Left lung (tissue), 10 donors: ENCODE measurements around the gene DNAAF2. TPM values are rescaled to one million over a fixed set of nuclear protein-coding genes. Genes with fewer than 3 reads are reported as not detected.
"Not testable (repeated sequence)": the region's sequence is repeated elsewhere in the genome, so short reads cannot be mapped to it uniquely, and the experiment has no call there.

Source experiments
- ATAC-seq: fragments of 200-7000 bp; cut with Tn5 transposase; one replicate; pipeline ENCODE4 v1.9.1; 2020; ENCODE audit warnings: moderate library complexity
- DNase-seq, 4 donors: peaks; one replicate each; pipeline ENCODE4 v3.0.0-alpha.2; 2013 to 2020
- H3K27ac ChIP-seq, 2 donors: fragments of 200-600 bp; sonication (generic) in 1 of 2; one replicate each; pipeline versions ENCODE4 v1.5.0 to v1.8.0; 2020 to 2021
- H3K27me3 ChIP-seq, 2 donors: fragments of 200-600 bp; sonication (generic) in 1 of 2; one replicate each; pipeline versions ENCODE4 v1.5.0 to v1.8.0; 2020 to 2021
- H3K36me3 ChIP-seq, 2 donors: fragments of 200-600 bp; sonication (generic) in 1 of 2; one replicate each; pipeline versions ENCODE4 v1.5.0 to v1.8.0; 2020 to 2021
- H3K4me1 ChIP-seq, 2 donors: fragments of 200-600 bp; one replicate each; pipeline ENCODE4 v1.8.0; 2021
- H3K4me3 ChIP-seq, 2 donors: fragments of 200-600 bp; sonication (generic) in 1 of 2; one replicate each; pipeline versions ENCODE4 v1.5.0 to v1.8.0; 2020 to 2021; ENCODE audit warnings: mild to moderate bottlenecking in 1 of 2
- H3K9me3 ChIP-seq, 2 donors: fragments of 200-600 bp; sonication (generic) in 1 of 2; one replicate each; pipeline versions ENCODE4 v1.5.0 to v1.8.0; 2020 to 2021
- CTCF ChIP-seq, 2 donors: fragments of 200-600 bp; sonication (generic) in 1 of 2; IDR thresholded peaks; one replicate each; pipeline versions ENCODE4 v1.5.0 to v1.8.0; 2021; ENCODE audit warnings: antibody characterized with exemption in 2 of 2
- intact Hi-C, 2 donors: fragments of 100-400 bp; cut with DNase I; formaldehyde crosslinking; loops; one replicate each; pipeline versions ENCODE4 v1.11.2 to v1.14.2; 2022
- polyA plus RNA-seq, 6 donors: library from polyadenylated mRNA; unstranded; fragments of 120-200 nt; gene quantifications; one replicate each; pipeline ENCODE4 v1.2.1, GENCODE V29; 2013; ENCODE audit not compliant: insufficient read length in 6 of 6
- total RNA-seq, 2 donors: library from RNA; stranded (reverse); fragmentation: NEBNext Ultra II Directional; extraction: Animal tissue kit (Norgen Biotek cat#: 25700); gene quantifications; one replicate each; pipeline ENCODE4 v1.2.1, GENCODE V29; 2021
- donor health status: DM: no; HTN: yes; CAD: no.
- donor health status: DM: no; HTN: no; CAD: no.

Gene DNAAF2
- total and polyA plus RNA-seq, 8 donors, result 5.4 to 17.7 (median 14.6) TPM

- H3K27ac ChIP-seq, result peak overlapping the region; percentile 92
- peaks cover 4 to 42% of the 10 kb centered on the region in 2 donors for H3K4me1 ChIP-seq
- TF ChIP-seq CTCF (IDR thresholded peaks at IDR 0.05), result peak; percentile 70 to 81
- peak overlapping the region; percentile 86 to 87 for H3K4me3 ChIP-seq
- no peaks in the 10 kb centered on the region for H3K27me3 ChIP-seq
- intact Hi-C loops, result no loop called here
- DNase-seq, result peak in 2 of 4 donors; percentile 66 to 70
- no peaks in the 10 kb centered on the region for H3K9me3 ChIP-seq
- peak; percentile 68 for ATAC-seq
- H3K36me3 ChIP-seq, result peaks cover 0 to 30% of the 10 kb centered on the region in 2 donors
Measured at GRCh38 chr14:49586673-49587460, 48.2 kb downstream of the DNAAF2 start.

- intact Hi-C loops, result no loop called here
- Histone ChIP-seq H3K27ac (peak within 1 kb of the TSS; percentile 92), H3K4me1 (peaks cover 4 to 42% of the 10 kb centered on the region in 2 donors), H3K9me3 (no peaks in the 10 kb centered on the region), H3K36me3 (peaks cover 0 to 34% of the 10 kb centered on the region in 2 donors), H3K4me3 (peak within 1 kb of the TSS; percentile 86 to 87), H3K27me3 (no peaks in the 10 kb centered on the region)
- TF ChIP-seq CTCF (IDR thresholded peaks at IDR 0.05), result no peak
- ATAC-seq (peak; percentile 94), DNase-seq (peak; percentile 95 to 99 (median 98))
Measured at GRCh38 chr14:49585803-49586672, 49.0 kb downstream of the DNAAF2 start, which contains the start of gene RPS29. Gene RPS29, minus strand, starts transcription at chr14:49586380. Its CDS starts 34 bp downstream, at chr14:49586346.

GRCh38 chr14:49584981-49585640, 49.9 kb downstream of the DNAAF2 start:
- Histone ChIP-seq H3K4me3 (peak overlapping the region; percentile 86 to 87), H3K36me3 (peaks cover 0 to 34% of the 10 kb centered on the region in 2 donors), H3K27ac (peak overlapping the region; percentile 92), H3K4me1 (peaks cover 4 to 42% of the 10 kb centered on the region in 2 donors)
- H3K9me3 ChIP-seq, DNase-seq, ATAC-seq, H3K27me3 ChIP-seq, intact Hi-C loops: not testable (repeated sequence)

GRCh38 chr14:49584058-49584457, 51.0 kb downstream of the DNAAF2 start:
- Histone ChIP-seq H3K4me3 (peak overlapping the region in 1 of 2 donors; percentile 86), H3K9me3 (no peaks in the 10 kb centered on the region), H3K27ac (no peak overlapping the region), H3K4me1 (peaks cover 4 to 42% of the 10 kb centered on the region in 2 donors), H3K36me3 (peaks cover 0 to 34% of the 10 kb centered on the region in 2 donors), H3K27me3 (no peaks in the 10 kb centered on the region)
- no peak for DNase-seq
- ATAC-seq, result no peak
- no peak for TF ChIP-seq CTCF (IDR thresholded peaks at IDR 0.05)
- intact Hi-C loops, result no loop called here

- DNase-seq (no peak), ATAC-seq (no peak)
- H3K27me3 ChIP-seq, result no peaks in the 10 kb centered on the region
- H3K27ac ChIP-seq, result no peak overlapping the region
- intact Hi-C loops, result no loop called here
- H3K4me1 ChIP-seq, result peaks cover 4 to 42% of the 10 kb centered on the region in 2 donors
- H3K36me3 ChIP-seq, result peaks cover 0 to 34% of the 10 kb centered on the region in 2 donors
- H3K9me3 ChIP-seq, result no peaks in the 10 kb centered on the region
- TF ChIP-seq CTCF (IDR thresholded peaks at IDR 0.05), result no peak
- peak overlapping the region in 1 of 2 donors; percentile 86 for H3K4me3 ChIP-seq
Measured at GRCh38 chr14:49583629-49584028, 51.4 kb downstream of the DNAAF2 start.
